ENCODE results near the gene MRTFA.

- TF ChIP-seq CTCF (IDR thresholded peaks at IDR 0.05) (no peak), EZH2 (IDR thresholded peaks at IDR 0.05) (no peak), EZH2phosphoT487 (IDR thresholded peaks at IDR 0.05) (no peak)
Measured at GRCh38 chr22:40391417-40391816, 245.1 kb downstream of the MRTFA start.
